Stimulated activated naive B cell treated with anti-CD40 and anti-IgM and Interleukin-4, amounts not matched to agents 10 μg/mL and 1 μg/mL and 100 μg/mL, for 72 hours (primary cell): ENCODE measurements around the gene LYZL2.

Source experiments
- ATAC-seq, 2 donors: fragments of 150-1000 bp; cut with Tn5 transposase; replicated peaks; 2 replicates each; pipeline ENCODE4 v1.10.0; 2021; ENCODE audit warnings: moderate library complexity in 1 of 2
- DNase-seq: peaks from one replicate; pipeline ENCODE4 v3.0.0; 2021
- H3K27ac Mint-ChIP-seq: one replicate; pipeline ENCODE4 v1.8.0; 2022; ENCODE audit warnings: mild to moderate bottlenecking, mixed read lengths
- H3K27me3 Mint-ChIP-seq, 2 donors: one replicate each; pipeline ENCODE4 v1.8.0; 2022; ENCODE audit warnings: mixed read lengths in 2 of 2
- H3K36me3 Mint-ChIP-seq, 2 donors: one replicate each; pipeline ENCODE4 v1.8.0; 2022; ENCODE audit warnings: mixed read lengths in 2 of 2, mild to moderate bottlenecking in 1 of 2
- H3K4me1 Mint-ChIP-seq, 2 donors: one replicate each; pipeline ENCODE4 v1.8.0; 2022; ENCODE audit warnings: mixed read lengths in 2 of 2, mild to moderate bottlenecking in 1 of 2
- H3K4me3 Mint-ChIP-seq, 2 donors: one replicate each; pipeline ENCODE4 v1.8.0; 2022; ENCODE audit warnings: mild to moderate bottlenecking in 2 of 2, mixed read lengths in 2 of 2, moderate library complexity in 1 of 2
- H3K9me3 Mint-ChIP-seq, 2 donors: one replicate each; pipeline ENCODE4 v1.8.0; 2022; ENCODE audit warnings: mixed read lengths in 2 of 2, mild to moderate bottlenecking in 1 of 2

LYZL2 gene

DNA sequence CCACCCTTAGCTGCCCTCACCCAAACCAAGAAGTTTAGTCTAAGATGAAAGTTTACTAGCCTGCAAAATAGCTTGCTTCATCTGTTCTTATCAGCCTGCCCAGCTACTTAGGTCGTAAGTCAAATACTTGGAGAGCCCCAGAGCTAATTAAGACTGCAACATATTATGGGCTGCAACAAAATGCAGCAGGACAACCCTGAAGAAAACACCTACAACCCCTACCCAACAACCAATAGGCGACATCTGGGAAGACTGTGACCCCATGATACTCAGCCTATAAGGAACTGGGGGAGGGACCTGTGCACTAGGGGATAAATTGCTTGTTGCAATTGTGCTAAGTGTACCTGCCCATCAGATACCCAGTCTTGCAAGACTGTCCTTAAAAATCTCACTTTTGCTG is 64.1 kb downstream of the LYZL2 start:
- Mint-ChIP-seq H3K27me3 (peaks cover 5 to 11% of the 10 kb centered on the region in 2 donors), H3K9me3 (no peaks in the 10 kb centered on the region), H3K4me3 (no peak overlapping the region), H3K27ac (no peak overlapping the region), H3K4me1 (no peaks in the 10 kb centered on the region), H3K36me3 (no peaks in the 10 kb centered on the region)
- no peak for DNase-seq
- ATAC-seq, result no peak

DNA sequence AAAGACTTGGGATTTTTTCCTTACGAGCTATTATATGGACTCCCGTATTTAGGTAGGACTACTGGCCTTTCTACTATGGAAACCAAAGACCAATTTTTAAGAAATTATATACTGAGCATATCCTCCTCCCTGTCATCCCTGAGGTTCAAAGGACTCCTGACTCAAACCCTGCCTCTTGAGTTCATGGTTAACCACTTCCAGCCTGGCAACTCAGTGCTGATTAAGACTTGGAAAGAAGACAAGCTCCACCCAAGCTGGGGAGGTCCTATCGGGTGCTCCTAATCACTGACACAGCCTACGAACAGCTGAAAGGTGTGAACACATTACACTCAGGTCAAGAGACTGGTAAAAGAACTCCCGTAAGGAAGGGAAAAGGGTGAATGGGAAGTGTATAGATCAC is 66.8 kb downstream of the LYZL2 start:
- no peaks in the 10 kb centered on the region for H3K4me1 Mint-ChIP-seq
- ATAC-seq, result peak in 1 of 2 donors; percentile 29
- no peaks in the 10 kb centered on the region for H3K36me3 Mint-ChIP-seq
- no peak for DNase-seq
- no peaks in the 10 kb centered on the region for H3K9me3 Mint-ChIP-seq
- peaks cover 5 to 11% of the 10 kb centered on the region in 2 donors for H3K27me3 Mint-ChIP-seq
- no peak overlapping the region for H3K4me3 Mint-ChIP-seq
- H3K27ac Mint-ChIP-seq, result no peak overlapping the region
